ENCODE measurements around the gene C1QL2.

The C1QL2 gene

DNA sequence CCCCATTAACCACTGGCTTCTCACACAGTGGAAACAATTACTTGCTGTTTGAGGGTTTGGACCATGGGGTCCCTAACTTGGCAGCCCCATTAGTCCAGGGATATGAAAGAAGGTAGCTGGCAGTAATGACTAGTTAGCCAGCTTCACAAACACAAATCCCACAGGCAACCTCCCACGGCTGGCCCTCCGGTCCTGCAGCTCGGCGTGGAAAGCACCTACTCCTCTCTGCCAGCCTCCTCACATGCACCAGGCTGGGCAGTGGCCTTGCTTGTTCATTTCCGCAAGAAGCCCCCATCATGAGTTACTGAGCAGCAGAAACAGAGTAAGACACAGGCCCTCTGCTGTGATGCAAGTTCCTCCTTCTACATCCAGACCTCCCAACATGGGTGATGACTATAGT lies 13.7 kb downstream of the C1QL2 start:
- Histone ChIP-seq H3K4me3 (no peak overlapping the region), H3K27ac (no peak overlapping the region)
- TF ChIP-seq, protein P1, sequence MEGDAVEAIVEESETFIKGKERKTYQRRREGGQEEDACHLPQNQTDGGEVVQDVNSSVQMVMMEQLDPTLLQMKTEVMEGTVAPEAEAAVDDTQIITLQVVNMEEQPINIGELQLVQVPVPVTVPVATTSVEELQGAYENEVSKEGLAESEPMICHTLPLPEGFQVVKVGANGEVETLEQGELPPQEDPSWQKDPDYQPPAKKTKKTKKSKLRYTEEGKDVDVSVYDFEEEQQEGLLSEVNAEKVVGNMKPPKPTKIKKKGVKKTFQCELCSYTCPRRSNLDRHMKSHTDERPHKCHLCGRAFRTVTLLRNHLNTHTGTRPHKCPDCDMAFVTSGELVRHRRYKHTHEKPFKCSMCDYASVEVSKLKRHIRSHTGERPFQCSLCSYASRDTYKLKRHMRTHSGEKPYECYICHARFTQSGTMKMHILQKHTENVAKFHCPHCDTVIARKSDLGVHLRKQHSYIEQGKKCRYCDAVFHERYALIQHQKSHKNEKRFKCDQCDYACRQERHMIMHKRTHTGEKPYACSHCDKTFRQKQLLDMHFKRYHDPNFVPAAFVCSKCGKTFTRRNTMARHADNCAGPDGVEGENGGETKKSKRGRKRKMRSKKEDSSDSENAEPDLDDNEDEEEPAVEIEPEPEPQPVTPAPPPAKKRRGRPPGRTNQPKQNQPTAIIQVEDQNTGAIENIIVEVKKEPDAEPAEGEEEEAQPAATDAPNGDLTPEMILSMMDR (IDR thresholded peaks at IDR 0.05) = no peak
- no peak for DNase-seq (ENCODE audit: low spot score)

DNA sequence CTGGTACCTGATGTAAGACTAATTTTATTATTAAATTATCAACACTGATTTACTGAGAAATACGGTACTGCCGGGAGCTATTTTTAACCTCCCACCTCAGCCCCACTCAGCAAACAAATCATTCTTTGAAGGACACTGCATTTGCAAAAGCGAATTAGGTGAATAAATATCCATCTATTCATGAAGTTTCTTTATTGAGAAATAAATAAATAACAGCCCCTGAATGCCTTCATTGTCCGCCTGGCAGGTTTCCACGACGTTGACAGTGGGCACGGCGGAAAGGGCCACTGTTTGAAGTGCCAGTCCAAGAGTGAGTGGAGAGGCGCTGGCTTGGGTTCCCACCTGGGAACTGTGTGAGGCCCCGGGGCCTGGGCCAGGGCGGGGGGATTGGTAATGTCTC lies 15.7 kb downstream of the C1QL2 start:
- H3K4me3 ChIP-seq = no peak overlapping the region
- no peak for DNase-seq (ENCODE audit: low spot score)
- TF ChIP-seq, protein P1 (IDR thresholded peaks at IDR 0.05) = no peak

DNA sequence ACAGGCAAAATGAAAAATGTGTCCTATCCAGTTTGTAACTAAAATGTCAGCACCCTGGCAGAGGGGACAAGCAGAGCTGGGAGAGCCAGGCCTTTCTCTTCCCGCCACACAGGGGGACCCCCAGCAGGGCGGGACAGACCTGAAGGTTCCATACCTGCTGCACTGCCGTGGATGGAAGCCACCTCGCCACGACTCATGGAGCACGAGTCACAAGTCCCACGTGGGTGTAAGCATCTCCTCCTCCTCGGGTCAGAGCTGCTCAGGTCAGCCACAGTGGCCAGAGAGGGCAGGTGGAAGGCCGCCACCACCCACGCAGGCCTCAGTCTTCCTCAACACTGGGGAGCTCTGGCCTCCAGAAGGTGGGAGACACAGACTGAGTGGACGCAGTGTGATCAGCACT lies 21.0 kb downstream of the C1QL2 start:
- DNase-seq (ENCODE audit: low spot score) = no peak
- Histone ChIP-seq H3K27ac (no peak overlapping the region), H3K4me3 (no peak overlapping the region)
- TF ChIP-seq, protein P1 (IDR thresholded peaks at IDR 0.05) = no peak

More for the DNA sequence above, 15.7 kb downstream of the C1QL2 start:
- H3K27ac ChIP-seq = no peak overlapping the region

DNA sequence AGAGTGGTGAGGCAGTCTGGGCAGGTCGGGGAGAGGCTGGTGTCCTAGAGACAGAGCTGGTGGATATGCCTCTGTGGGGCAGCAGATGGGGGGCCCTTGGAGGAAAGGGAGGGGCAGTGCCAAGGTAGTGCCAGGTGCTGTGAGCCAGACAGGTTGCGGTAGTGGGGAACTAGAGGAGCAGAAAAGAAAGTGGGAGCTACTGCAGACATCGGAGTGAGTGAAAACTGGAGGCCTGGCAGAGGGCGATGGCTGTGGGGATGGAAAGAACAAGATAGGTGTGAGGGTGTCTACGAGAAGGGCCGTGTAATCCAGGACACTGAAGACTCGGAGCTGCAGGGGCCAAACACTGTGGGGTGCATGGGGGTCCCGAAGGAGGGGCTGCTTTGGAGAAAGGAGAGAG lies 21.7 kb downstream of the C1QL2 start:
- Histone ChIP-seq H3K27ac (no peak overlapping the region), H3K4me3 (no peak overlapping the region)
- no peak for DNase-seq (ENCODE audit: low spot score)
- TF ChIP-seq, protein P1 (IDR thresholded peaks at IDR 0.05) = no peak

DNA sequence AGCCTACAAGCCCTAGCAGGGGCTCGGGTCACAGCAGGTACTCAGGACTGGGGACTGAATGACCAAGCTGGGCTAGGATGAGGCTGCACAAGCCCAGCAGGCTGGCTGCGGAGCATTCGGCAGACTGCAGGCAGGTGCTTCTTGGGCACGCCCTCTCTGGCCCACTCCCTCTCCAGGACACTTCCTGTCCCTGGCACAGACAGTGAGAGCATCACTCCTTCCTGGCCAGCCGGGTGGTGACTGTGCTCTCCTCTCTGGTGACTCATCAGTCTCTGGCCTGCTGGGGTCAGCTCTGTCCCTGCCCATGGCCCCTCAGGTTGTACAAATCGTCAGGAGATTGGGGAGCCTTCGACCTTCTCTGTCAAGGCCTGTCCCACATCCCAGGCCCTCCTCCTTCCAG lies 22.5 kb downstream of the C1QL2 start:
- TF ChIP-seq, protein P1 (IDR thresholded peaks at IDR 0.05) = no peak
- no peak overlapping the region for H3K4me3 ChIP-seq
- no peak overlapping the region for H3K27ac ChIP-seq
- DNase-seq (ENCODE audit: low spot score) = no peak

DNA sequence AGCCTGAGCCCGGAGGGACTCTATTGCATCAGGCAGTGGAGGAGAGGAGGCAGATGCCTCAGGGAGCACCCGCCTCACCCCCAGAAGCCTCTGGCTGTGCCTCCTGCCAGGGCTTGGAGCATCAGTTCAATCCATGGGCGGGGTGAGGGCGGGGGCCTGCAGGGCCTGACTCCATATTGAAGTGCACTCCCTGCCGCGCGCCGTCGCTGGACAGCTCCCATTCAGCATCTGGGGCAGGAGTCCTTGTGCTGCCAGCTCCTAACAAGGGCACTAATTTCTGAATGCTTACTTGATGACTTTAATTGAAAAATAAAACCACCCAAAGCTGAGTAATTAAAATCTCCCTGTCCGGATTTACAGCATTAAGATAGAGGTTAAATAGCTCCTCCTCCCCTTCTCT lies 23.8 kb downstream of the C1QL2 start:
- TF ChIP-seq, protein P1 (IDR thresholded peaks at IDR 0.05) = no peak
- DNase-seq (ENCODE audit: low spot score) = no peak
- no peak overlapping the region for H3K27ac ChIP-seq
- no peak overlapping the region for H3K4me3 ChIP-seq

DNA sequence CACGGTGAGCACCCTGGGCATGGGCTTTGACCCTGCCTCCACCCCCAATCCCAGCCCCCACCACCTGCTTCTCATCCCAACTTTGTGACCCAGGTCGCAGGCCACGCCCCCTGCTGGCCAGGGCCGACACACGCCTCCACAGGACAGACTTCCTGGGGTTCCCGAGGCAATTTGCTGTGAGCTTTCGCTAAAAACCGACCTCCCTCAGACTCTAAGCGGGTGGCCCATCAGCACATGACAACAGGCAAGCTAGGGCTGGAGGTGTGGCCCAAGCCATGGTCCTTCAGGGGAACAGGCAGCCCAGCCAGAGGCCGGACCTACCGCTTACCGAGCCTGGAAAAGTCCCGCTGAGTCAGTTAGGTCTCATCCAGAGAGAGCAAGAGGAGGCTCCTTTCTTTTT lies 31.9 kb downstream of the C1QL2 start:
- TF ChIP-seq, protein P1 (IDR thresholded peaks at IDR 0.05) = no peak
- DNase-seq (ENCODE audit: low spot score) = no peak
- H3K4me3 ChIP-seq = no peak overlapping the region
- no peak overlapping the region for H3K27ac ChIP-seq
